Measurements from ENCODE around the gene SHISA6.

DNA sequence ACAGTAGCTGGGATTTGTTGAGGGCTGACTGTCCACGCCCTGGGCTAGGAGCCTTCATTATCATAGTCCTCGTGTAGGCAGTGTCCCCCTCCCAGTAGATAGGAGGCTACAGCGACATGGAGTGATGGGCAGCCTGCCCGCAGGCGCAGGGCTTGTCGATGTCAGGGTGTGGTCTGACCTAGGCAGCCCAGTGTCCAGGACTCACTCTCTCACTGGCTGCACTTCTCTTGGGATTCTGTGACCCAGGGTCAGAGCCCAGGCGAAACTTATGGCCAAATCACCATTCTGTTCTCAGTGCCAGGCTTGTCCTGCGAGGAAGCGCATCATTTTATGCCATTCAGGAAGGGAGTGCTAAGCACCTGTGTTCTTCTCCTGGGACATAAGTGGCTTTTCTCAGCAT is 32.6 kb downstream of the SHISA6 start:
- TF ChIP-seq, protein P1, sequence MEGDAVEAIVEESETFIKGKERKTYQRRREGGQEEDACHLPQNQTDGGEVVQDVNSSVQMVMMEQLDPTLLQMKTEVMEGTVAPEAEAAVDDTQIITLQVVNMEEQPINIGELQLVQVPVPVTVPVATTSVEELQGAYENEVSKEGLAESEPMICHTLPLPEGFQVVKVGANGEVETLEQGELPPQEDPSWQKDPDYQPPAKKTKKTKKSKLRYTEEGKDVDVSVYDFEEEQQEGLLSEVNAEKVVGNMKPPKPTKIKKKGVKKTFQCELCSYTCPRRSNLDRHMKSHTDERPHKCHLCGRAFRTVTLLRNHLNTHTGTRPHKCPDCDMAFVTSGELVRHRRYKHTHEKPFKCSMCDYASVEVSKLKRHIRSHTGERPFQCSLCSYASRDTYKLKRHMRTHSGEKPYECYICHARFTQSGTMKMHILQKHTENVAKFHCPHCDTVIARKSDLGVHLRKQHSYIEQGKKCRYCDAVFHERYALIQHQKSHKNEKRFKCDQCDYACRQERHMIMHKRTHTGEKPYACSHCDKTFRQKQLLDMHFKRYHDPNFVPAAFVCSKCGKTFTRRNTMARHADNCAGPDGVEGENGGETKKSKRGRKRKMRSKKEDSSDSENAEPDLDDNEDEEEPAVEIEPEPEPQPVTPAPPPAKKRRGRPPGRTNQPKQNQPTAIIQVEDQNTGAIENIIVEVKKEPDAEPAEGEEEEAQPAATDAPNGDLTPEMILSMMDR (IDR thresholded peaks at IDR 0.05), result no peak
- TF ChIP-seq EZH2 (IDR thresholded peaks at IDR 0.05; ENCODE audit: borderline replicate concordance, insufficient read depth, low read depth, low read length, poor library complexity, severe bottlenecking), result no peak

Data from B cell (primary cell).